GM18907 (cell line): ENCODE measurements around the gene CPLX1.

Experiments used
- ATAC-seq: cut with Tn5 transposase; IDR thresholded peaks from one replicate; pipeline ENCODE4 v1.9.1; 2021; ENCODE audit warnings: mild to moderate bottlenecking, moderate library complexity; ENCODE audit not compliant: unreplicated experiment

CPLX1 gene

GRCh38 chr4:793941-794621, 31.8 kb downstream of the CPLX1 start:
- ATAC-seq, result no peak

GRCh38 chr4:793093-793861, 32.7 kb downstream of the CPLX1 start:
- no peak for ATAC-seq

- no peak for ATAC-seq
Observed at GRCh38 chr4:792626-793092, 33.3 kb downstream of the CPLX1 start.

- ATAC-seq, result no peak
Observed at GRCh38 chr4:791898-792625, 33.9 kb downstream of the CPLX1 start.

- no peak for ATAC-seq
Observed at GRCh38 chr4:791252-791897, 34.6 kb downstream of the CPLX1 start.

GRCh38 chr4:790466-790820, 35.5 kb downstream of the CPLX1 start:
- ATAC-seq, result no peak

- no peak for ATAC-seq
Observed at GRCh38 chr4:789571-790465, 36.1 kb downstream of the CPLX1 start.

GRCh38 chr4:788636-789297, 37.2 kb downstream of the CPLX1 start:
- no peak for ATAC-seq

- ATAC-seq, result no peak
Observed at GRCh38 chr4:788006-788635, 37.8 kb downstream of the CPLX1 start.

- ATAC-seq, result no peak
Observed at GRCh38 chr4:787561-787981, 38.4 kb downstream of the CPLX1 start.

- no peak for ATAC-seq
Observed at GRCh38 chr4:786861-787300, 39.0 kb downstream of the CPLX1 start.

- no peak for ATAC-seq
Observed at GRCh38 chr4:786074-786741, 39.7 kb downstream of the CPLX1 start.

- no peak for ATAC-seq
Observed at GRCh38 chr4:785332-786073, 40.4 kb downstream of the CPLX1 start.

GRCh38 chr4:784401-785331, 41.3 kb downstream of the CPLX1 start:
- no peak for ATAC-seq

- ATAC-seq, result peak; percentile 97
Observed at GRCh38 chr4:781493-782216, 44.3 kb downstream of the CPLX1 start.
